ENCODE results near the gene DNAH1. TPM values are rescaled to one million over a fixed set of nuclear protein-coding genes. Genes with fewer than 3 reads are reported as not detected.

DNAH1 gene
- total and polyA plus RNA-seq, 7 donors: 1.2 to 8.6 (median 4.6) TPM

DNA sequence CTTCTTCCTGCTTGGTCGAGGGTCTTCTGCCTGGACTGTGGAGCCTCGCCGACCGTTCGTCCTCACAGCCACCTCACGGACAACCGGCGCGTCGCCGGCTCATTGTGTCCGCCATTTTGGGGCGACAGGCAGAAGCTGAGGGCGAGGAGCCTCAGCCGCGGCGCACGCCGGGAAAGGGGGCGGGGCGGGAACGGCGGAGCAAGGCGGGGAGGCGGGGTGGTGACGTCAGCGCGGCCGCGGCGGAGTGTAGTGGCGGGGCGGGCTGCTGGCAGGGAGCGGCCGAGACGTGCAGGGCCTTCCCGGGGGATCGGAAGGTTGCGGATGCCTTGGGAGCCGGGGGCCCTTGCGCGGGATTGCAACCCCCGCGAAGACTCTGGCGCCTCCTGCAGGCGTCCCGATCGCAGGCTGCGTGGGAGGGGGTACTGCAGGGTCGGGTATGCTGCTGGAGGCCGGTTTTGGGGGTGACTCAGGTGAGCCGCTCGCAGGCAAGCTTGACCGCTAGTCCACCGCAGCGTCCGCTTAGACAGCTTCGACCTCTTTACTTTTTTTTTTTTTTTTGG is 37.5 kb upstream of the DNAH1 start, which contains the start of gene WDR82:
TSS of gene WDR82 (minus strand) at position 140 of the 560 bp plus-strand sequence. CDS start 288 bp downstream, outside the sequence.
- intact Hi-C loops (cut with DNase I): loop anchor here (2.0 to 10.0 kb wide), 2 partner anchors 40 to 406 kb away; partner anchors contain the start of genes GNL3, PBRM1 and TWF2
- no peaks in the 10 kb centered on the region for H3K27me3 ChIP-seq
- TF ChIP-seq POLR2AphosphoS5 (IDR thresholded peaks at IDR 0.05) (peak; percentile 93 to 97 (median 95)), POLR2A (IDR thresholded peaks at IDR 0.05) (peak; percentile 53 to 63), EP300 (IDR thresholded peaks at IDR 0.05) (peak in 1 of 4 donors; percentile 44)
- TF ChIP-seq, protein P1, sequence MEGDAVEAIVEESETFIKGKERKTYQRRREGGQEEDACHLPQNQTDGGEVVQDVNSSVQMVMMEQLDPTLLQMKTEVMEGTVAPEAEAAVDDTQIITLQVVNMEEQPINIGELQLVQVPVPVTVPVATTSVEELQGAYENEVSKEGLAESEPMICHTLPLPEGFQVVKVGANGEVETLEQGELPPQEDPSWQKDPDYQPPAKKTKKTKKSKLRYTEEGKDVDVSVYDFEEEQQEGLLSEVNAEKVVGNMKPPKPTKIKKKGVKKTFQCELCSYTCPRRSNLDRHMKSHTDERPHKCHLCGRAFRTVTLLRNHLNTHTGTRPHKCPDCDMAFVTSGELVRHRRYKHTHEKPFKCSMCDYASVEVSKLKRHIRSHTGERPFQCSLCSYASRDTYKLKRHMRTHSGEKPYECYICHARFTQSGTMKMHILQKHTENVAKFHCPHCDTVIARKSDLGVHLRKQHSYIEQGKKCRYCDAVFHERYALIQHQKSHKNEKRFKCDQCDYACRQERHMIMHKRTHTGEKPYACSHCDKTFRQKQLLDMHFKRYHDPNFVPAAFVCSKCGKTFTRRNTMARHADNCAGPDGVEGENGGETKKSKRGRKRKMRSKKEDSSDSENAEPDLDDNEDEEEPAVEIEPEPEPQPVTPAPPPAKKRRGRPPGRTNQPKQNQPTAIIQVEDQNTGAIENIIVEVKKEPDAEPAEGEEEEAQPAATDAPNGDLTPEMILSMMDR (IDR thresholded peaks at IDR 0.05): peak in 3 of 4 experiments; percentile 26 to 51 (median 29)
- peak; percentile 99 for DNase-seq
- no peaks in the 10 kb centered on the region for H3K9me3 ChIP-seq
- 1% methylated on average over 58 of the region's 58 CpGs for WGBS, 2 donors
- peaks cover 0 to 7% (median 1%) of the 10 kb centered on the region in 4 donors for H3K36me3 ChIP-seq
- H3K4me3 ChIP-seq: peak within 1 kb of the TSS; percentile 61 to 89 (median 83)
- peaks cover 0 to 53% (median 51%) of the 10 kb centered on the region in 4 donors for H3K4me1 ChIP-seq
- peak within 1 kb of the TSS; percentile 94 to 99 (median 96) for H3K27ac ChIP-seq

DNA sequence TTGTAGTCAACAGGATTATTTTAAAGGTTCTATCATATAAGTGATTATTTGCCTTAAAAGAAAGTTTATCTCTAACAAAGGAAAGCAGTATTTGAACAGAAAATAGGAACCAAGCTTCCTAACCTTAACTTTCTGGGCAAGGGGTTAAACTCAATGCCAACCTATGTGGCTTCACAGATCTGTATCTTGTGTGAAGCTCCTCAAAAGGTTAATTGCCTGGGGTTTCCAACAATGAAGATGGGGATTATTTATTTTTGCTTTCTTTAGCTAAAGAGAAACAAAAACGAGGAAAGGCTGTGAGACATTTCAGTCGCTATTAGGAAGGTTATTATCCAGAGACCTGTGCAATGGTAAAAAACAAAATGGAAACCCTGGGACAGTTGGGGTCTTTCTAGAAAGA is 36.5 kb upstream of the DNAH1 start:
- intact Hi-C loops (cut with DNase I): loop anchor here (2.0 to 10.0 kb wide), 2 partner anchors 41 to 405 kb away; partner anchors contain the start of genes GNL3, PBRM1 and TWF2
- H3K27me3 ChIP-seq: no peaks in the 10 kb centered on the region
- peaks cover 0 to 44% (median 41%) of the 10 kb centered on the region in 4 donors for H3K4me1 ChIP-seq
- peak overlapping the region in 3 of 4 donors; percentile 81 to 89 (median 85) for H3K4me3 ChIP-seq
- H3K36me3 ChIP-seq: peaks cover 0 to 7% (median 1%) of the 10 kb centered on the region in 4 donors
- TF ChIP-seq, protein P1 (IDR thresholded peaks at IDR 0.05): no peak
- TF ChIP-seq POLR2AphosphoS5 (IDR thresholded peaks at IDR 0.05) (no peak), POLR2A (IDR thresholded peaks at IDR 0.05) (no peak), EP300 (IDR thresholded peaks at IDR 0.05) (no peak)
- 49 to 53% methylated on average over 2 of the region's 2 CpGs for WGBS, 2 donors
- H3K27ac ChIP-seq: peak overlapping the region; percentile 94 to 99 (median 96)
- DNase-seq: no peak
- no peaks in the 10 kb centered on the region for H3K9me3 ChIP-seq

DNA sequence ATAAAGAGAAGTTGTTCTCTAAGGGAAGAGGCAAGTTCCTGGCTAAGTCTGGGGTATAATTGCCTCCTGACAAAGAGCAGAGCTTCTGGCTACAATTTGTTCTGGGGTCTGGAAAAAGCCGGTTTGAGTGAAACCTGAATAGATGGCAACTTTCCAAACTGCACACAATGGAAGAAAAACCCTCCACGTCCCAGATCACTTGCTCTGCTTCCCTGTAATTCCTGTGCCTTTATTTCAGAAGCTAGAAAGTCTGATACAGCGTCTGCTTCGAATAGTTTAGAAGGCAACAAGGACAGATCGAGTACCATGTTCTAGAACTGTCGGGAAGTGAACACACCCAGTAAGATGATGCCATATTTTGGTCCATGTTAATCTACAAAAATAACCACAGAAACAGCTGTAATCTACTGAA is 36.1 kb upstream of the DNAH1 start:
- Histone ChIP-seq H3K36me3 (peaks cover 0 to 7% (median 0%) of the 10 kb centered on the region in 4 donors), H3K4me1 (peaks cover 0 to 40% (median 37%) of the 10 kb centered on the region in 4 donors), H3K27ac (peak overlapping the region; percentile 94 to 99 (median 96)), H3K27me3 (no peaks in the 10 kb centered on the region), H3K9me3 (no peaks in the 10 kb centered on the region), H3K4me3 (peak overlapping the region in 2 of 4 donors; percentile 81 to 85)
- no peak for DNase-seq
- intact Hi-C loops (cut with DNase I): no loop called here
- WGBS, 2 donors: 46 to 57% methylated on average over 6 of the region's 6 CpGs
- TF ChIP-seq POLR2AphosphoS5 (IDR thresholded peaks at IDR 0.05): peak in 3 of 4 donors; percentile 16 to 56 (median 50)
- TF ChIP-seq, protein P1 (IDR thresholded peaks at IDR 0.05): no peak
- no peak for TF ChIP-seq POLR2A (IDR thresholded peaks at IDR 0.05)

DNA sequence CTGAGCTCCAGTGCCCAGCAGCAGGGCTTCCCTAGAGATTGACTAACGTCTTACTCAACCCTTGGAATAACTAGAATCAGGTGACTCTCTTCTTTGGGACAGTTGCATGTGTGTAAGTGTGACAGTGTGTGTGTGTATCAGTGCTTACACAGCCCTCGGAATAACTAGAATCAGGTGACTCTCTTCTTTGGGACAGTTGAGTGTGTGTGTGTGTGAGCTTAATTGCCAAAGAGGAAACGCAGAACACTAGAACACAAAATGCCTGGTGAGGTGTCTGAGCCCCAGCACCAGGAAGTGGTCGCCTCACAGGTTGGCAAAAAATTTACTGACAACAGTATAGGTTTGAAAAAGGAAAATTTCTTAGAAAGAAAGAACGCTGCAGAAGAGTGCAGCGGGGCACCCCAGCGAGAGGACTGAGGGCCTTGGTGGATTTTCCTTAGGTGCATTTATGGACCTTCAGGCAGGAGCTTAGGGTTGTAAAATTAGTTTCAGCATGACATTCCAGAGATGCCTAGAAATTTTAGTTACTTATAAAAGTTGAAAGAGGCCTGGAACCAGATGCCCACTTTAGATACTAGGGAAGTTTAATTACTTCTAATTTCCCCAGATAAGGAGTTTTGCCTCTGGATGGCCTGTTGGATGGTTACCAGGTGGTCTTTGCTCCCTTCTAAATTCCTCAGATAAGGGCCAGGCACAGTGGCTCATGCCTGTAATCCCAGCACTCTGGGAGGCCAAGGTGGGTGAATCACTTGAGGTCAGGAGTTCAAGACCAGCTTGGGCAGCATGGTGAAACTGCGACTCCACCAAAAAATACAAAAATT is 33.9 kb upstream of the DNAH1 start:
- WGBS, 2 donors: 40 to 48% methylated on average over 8 of the region's 8 CpGs
- DNase-seq: no peak
- intact Hi-C loops (cut with DNase I): no loop called here
- TF ChIP-seq POLR2A (IDR thresholded peaks at IDR 0.05) (no peak), EP300 (IDR thresholded peaks at IDR 0.05) (no peak), POLR2AphosphoS5 (IDR thresholded peaks at IDR 0.05) (no peak)
- TF ChIP-seq, protein P1 (IDR thresholded peaks at IDR 0.05): no peak
- Histone ChIP-seq H3K36me3 (peaks cover 0 to 7% (median 0%) of the 10 kb centered on the region in 4 donors), H3K27ac (no peak overlapping the region), H3K4me1 (peaks cover 0 to 27% (median 23%) of the 10 kb centered on the region in 4 donors), H3K27me3 (no peaks in the 10 kb centered on the region), H3K4me3 (no peak overlapping the region), H3K9me3 (no peaks in the 10 kb centered on the region)
